H9 (cell line): ENCODE measurements around the gene SDHB. TPM values are rescaled to one million over a fixed set of nuclear protein-coding genes. Genes with fewer than 3 reads are reported as not detected.

Source experiments
- DNase-seq: peaks from one replicate; pipeline ENCODE4 v3.0.0-alpha.2; 2017
- H2AFZ ChIP-seq: one replicate; pipeline ENCODE4 v1.6.1; 2013; ENCODE audit warnings: mild to moderate bottlenecking, low read length, control low read depth, moderate library complexity
- H2AK5ac ChIP-seq: 2 replicates; pipeline ENCODE4 v1.6.1; 2013; ENCODE audit warnings: low read length, control low read depth, mixed read lengths; ENCODE audit not compliant: insufficient read length
- H2BK120ac ChIP-seq: one replicate; pipeline ENCODE4 v1.6.1; 2013; ENCODE audit warnings: low read depth, mild to moderate bottlenecking, low read length, control low read depth, inconsistent platforms; ENCODE audit not compliant: poor library complexity, severe bottlenecking
- H2BK12ac ChIP-seq: 2 replicates; pipeline ENCODE4 v1.6.1; 2013; ENCODE audit warnings: low read length, control low read depth, mixed read lengths, low read depth; ENCODE audit not compliant: insufficient read length
- H2BK15ac ChIP-seq: 2 replicates; pipeline ENCODE4 v1.6.1; 2013; ENCODE audit warnings: low read depth, low read length, control low read depth
- H2BK20ac ChIP-seq: one replicate; pipeline ENCODE4 v1.6.1; 2013; ENCODE audit warnings: low read depth, mild to moderate bottlenecking, low read length, control low read depth, inconsistent platforms; ENCODE audit not compliant: poor library complexity, severe bottlenecking
- H2BK5ac ChIP-seq: 2 replicates; pipeline ENCODE4 v1.6.1; 2013; ENCODE audit warnings: low read length, control low read depth, mixed read lengths; ENCODE audit not compliant: insufficient read length
- H3K14ac ChIP-seq: 2 replicates; pipeline ENCODE4 v1.6.1; 2013; ENCODE audit warnings: low read length, control low read depth; ENCODE audit not compliant: insufficient read depth
- H3K18ac ChIP-seq: 2 replicates; pipeline ENCODE4 v1.6.1; 2013; ENCODE audit warnings: low read depth, mild to moderate bottlenecking, mixed read lengths, low read length, control low read depth; ENCODE audit not compliant: insufficient read length
- H3K23ac ChIP-seq: 2 replicates; pipeline ENCODE4 v1.6.1; 2013; ENCODE audit warnings: low read length, control low read depth, mixed read lengths, low read depth; ENCODE audit not compliant: insufficient read length
- H3K23me2 ChIP-seq: 2 replicates; pipeline ENCODE4 v1.6.1; 2013; ENCODE audit warnings: low read depth, mild to moderate bottlenecking, mixed read lengths, low read length, control low read depth; ENCODE audit not compliant: insufficient read length, poor library complexity, severe bottlenecking
- H3K27ac ChIP-seq: 2 replicates; pipeline ENCODE4 v1.5.1; 2013; ENCODE audit warnings: low read length, control low read depth, mixed read lengths, low read depth; ENCODE audit not compliant: insufficient read length
- H3K27me3 ChIP-seq: 2 replicates; pipeline ENCODE4 v1.6.1; 2013; ENCODE audit warnings: low read length, control low read depth, inconsistent platforms; ENCODE audit not compliant: insufficient read depth
- H3K4ac ChIP-seq: 2 replicates; pipeline ENCODE4 v1.6.1; 2013; ENCODE audit warnings: low read depth, mild to moderate bottlenecking, control low read depth, inconsistent platforms, low read length, moderate library complexity
- H3K4me1 ChIP-seq: 2 replicates; pipeline ENCODE4 v1.6.1; 2013; ENCODE audit warnings: low read length, control low read depth, inconsistent platforms; ENCODE audit not compliant: insufficient read depth
- H3K4me2 ChIP-seq: 2 replicates; pipeline ENCODE4 v1.6.1; 2013; ENCODE audit warnings: low read length, control low read depth, mixed read lengths; ENCODE audit not compliant: insufficient read length, insufficient read depth
- H3K56ac ChIP-seq: 2 replicates; pipeline ENCODE4 v1.6.1; 2013; ENCODE audit warnings: low read depth, mild to moderate bottlenecking, mixed read lengths, low read length, control low read depth; ENCODE audit not compliant: insufficient read length
- H3K79me1 ChIP-seq: 2 replicates; pipeline ENCODE4 v1.6.1; 2013; ENCODE audit warnings: low read depth, mild to moderate bottlenecking, moderate library complexity, low read length, control low read depth, inconsistent platforms; ENCODE audit not compliant: insufficient read depth, poor library complexity, severe bottlenecking
- H3K79me2 ChIP-seq: 2 replicates; pipeline ENCODE4 v1.6.1; 2013; ENCODE audit warnings: low read length, control low read depth, inconsistent platforms; ENCODE audit not compliant: insufficient read depth
- H3K9ac ChIP-seq: 2 replicates; pipeline ENCODE4 v1.6.1; 2013; ENCODE audit warnings: low read length, control low read depth, mixed read lengths; ENCODE audit not compliant: insufficient read length; ENCODE audit errors: extremely low read depth
- H3K9me3 ChIP-seq: one replicate; pipeline ENCODE4 v1.6.1; 2013; ENCODE audit warnings: low read depth, low read length, inconsistent platforms; ENCODE audit not compliant: control insufficient read depth
- H3T11ph ChIP-seq: one replicate; pipeline ENCODE4 v1.6.1; 2013; ENCODE audit warnings: mild to moderate bottlenecking, low read length, control low read depth, inconsistent platforms
- H4K20me1 ChIP-seq: one replicate; pipeline ENCODE4 v1.6.1; 2013; ENCODE audit not compliant: control insufficient read depth, insufficient read length, insufficient read depth
- H4K5ac ChIP-seq: 2 replicates; pipeline ENCODE4 v1.6.1; 2013; ENCODE audit warnings: low read depth, mild to moderate bottlenecking, mixed read lengths, low read length, control low read depth; ENCODE audit not compliant: insufficient read length
- H4K8ac ChIP-seq: replicated peaks from 2 replicates; pipeline ENCODE4 v1.6.1; 2013; ENCODE audit warnings: low read length, control low read depth, mixed read lengths, low read depth; ENCODE audit not compliant: insufficient read length
- H4K91ac ChIP-seq: 2 replicates; pipeline ENCODE4 v1.6.1; 2013; ENCODE audit warnings: low read depth, mild to moderate bottlenecking, moderate library complexity, mixed read lengths, low read length, control low read depth; ENCODE audit not compliant: insufficient read length
- H3K27ac Mint-ChIP-seq, 3 experiments: 2 replicates in 2 of 3; 3 replicates in 1 of 3; pipeline ENCODE4 v1.8.0; 2020 to 2021; ENCODE audit warnings: mixed read lengths in 3 of 3, mild to moderate bottlenecking in 1 of 3, moderate library complexity in 1 of 3
- H3K27me3 Mint-ChIP-seq: 2 replicates; pipeline ENCODE4 v1.8.0; 2021; ENCODE audit warnings: low read depth, mild to moderate bottlenecking, moderate library complexity, mixed read lengths
- H3K36me3 Mint-ChIP-seq, 3 experiments: 2 replicates in 2 of 3; 3 replicates in 1 of 3; pipeline ENCODE4 v1.8.0; 2020 to 2021; ENCODE audit warnings: low read depth in 3 of 3, mixed read lengths in 3 of 3; ENCODE audit not compliant: insufficient read depth in 1 of 3
- H3K4me1 Mint-ChIP-seq, 2 experiments: 2 replicates each; pipeline ENCODE4 v1.8.0; 2020; ENCODE audit warnings: mixed read lengths in 2 of 2
- H3K4me3 Mint-ChIP-seq, 2 experiments: 2 replicates in 1 of 2; 3 replicates in 1 of 2; pipeline ENCODE4 v1.8.0; 2020 to 2021; ENCODE audit warnings: mild to moderate bottlenecking in 2 of 2, mixed read lengths in 2 of 2, moderate library complexity in 1 of 2
- H3K9me3 Mint-ChIP-seq, 2 experiments: 2 replicates in 1 of 2; 3 replicates in 1 of 2; pipeline ENCODE4 v1.8.0; 2020; ENCODE audit warnings: mild to moderate bottlenecking in 2 of 2, mixed read lengths in 2 of 2, moderate library complexity in 1 of 2
- CTCF ChIP-seq: fragments of 200-600 bp; sonication (generic); conservative IDR thresholded peaks from 3 replicates; pipeline ENCODE4 v1.8.0; 2021; ENCODE audit warnings: antibody characterized with exemption, mild to moderate bottlenecking
- WGBS: extraction: QIAGEN DNeasy Blood & Tissue Kit; methylation state at CpG from one replicate; pipeline ENCODE4 v1.1.7; 2013; ENCODE audit warnings: missing lambda C conversion rate, low lambda C conversion rate, mixed read lengths; ENCODE audit not compliant: insufficient read length; ENCODE audit errors: extremely low coverage; 5-methylcytosine and 5-hydroxymethylcytosine counted together
- total RNA-seq: library from RNA; stranded (reverse); gene quantifications from 2 replicates; pipeline ENCODE4 v1.2.1, GENCODE V29; 2021

The SDHB gene
- total RNA-seq, 1 experiment from 2014 or later = 77.5 TPM

GRCh38 chr1:16996845-16997244 lies 57.0 kb downstream of the SDHB start:
- DNase-seq = no peak

More at GRCh38 chr1:16996845-16997244, 57.0 kb downstream of the SDHB start:
- Histone ChIP-seq H3K27me3 (no peaks in the 10 kb centered on the region), H3K27ac (no peak overlapping the region), H3K9me3 (no peaks in the 10 kb centered on the region), H3K23ac (no peak overlapping the region), H4K8ac (no peak overlapping the region), H3K23me2 (no peaks in the 10 kb centered on the region), H4K5ac (no peak overlapping the region), H2AFZ (no peak overlapping the region), H3K79me2 (no peaks in the 10 kb centered on the region), H3K4me1 (no peaks in the 10 kb centered on the region), H2BK120ac (no peak overlapping the region), H2BK20ac (no peak overlapping the region), H3K4ac (no peak overlapping the region), H2BK12ac (no peak overlapping the region), H2BK5ac (no peak overlapping the region), H3K9ac (no peak overlapping the region), H3K14ac (no peak overlapping the region), H4K20me1 (no peaks in the 10 kb centered on the region), H3T11ph (no peak overlapping the region), H2BK15ac (no peak overlapping the region), H3K56ac (no peak overlapping the region), H3K18ac (no peak overlapping the region), H3K4me2 (no peak overlapping the region), H3K79me1 (no peaks in the 10 kb centered on the region), H4K91ac (no peak overlapping the region), H2AK5ac (no peak overlapping the region)
- H3K4me1 Mint-ChIP-seq = no peaks in the 10 kb centered on the region
- no peaks in the 10 kb centered on the region for H3K27me3 Mint-ChIP-seq
- no peak overlapping the region for H3K4me3 Mint-ChIP-seq
- H3K9me3 Mint-ChIP-seq = no peaks in the 10 kb centered on the region
- WGBS = no CpG with 5 or more reads among the region's 14 CpGs
- no peak for TF ChIP-seq CTCF
- H3K27ac Mint-ChIP-seq = no peak overlapping the region
- peaks cover 13 to 35% (median 32%) of the 10 kb centered on the region in 3 experiments for H3K36me3 Mint-ChIP-seq
